Measurements from ENCODE around the gene TACR1.

The TACR1 gene

DNA sequence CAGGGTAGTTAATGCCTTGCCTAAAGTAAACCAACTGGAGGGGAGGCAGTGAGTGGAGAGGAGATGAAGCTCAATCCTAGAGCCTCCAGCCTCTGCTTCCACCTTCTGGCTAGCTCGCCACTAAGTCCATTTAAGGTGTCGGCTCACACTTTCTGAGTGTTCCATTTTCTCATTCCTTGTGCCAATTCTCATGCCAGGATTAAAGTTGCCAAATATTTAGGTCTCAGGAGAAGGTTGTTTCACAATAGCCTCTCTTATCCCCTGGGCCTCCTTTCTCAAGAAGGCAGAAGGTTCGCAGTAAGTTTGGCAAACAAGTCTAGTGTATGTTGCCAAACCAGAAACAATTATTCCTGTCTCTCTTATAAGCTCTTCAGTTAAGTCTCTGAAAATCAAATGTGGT is 57.2 kb downstream of the TACR1 start:
- DNase-seq: no peak

DNA sequence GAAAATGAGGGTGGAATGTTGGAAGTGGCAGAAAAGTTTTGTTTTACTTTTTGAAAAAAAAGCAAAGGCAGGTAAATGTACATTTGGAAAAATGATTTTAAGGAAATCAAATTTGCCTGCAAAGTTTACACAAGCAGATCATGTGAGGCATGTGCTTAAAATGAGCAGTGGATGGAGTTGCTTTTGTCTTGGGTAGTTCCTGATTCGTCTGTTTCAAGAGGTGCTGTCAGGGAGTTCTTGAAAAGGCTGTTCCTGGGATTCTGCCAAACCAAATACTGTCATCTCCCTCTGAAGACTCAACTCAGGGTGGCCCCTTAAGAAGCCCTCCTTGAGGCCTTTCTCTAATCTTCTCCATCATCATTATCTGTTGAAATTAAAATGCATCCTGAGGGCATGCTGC is 59.0 kb downstream of the TACR1 start:
- DNase-seq: no peak

DNA sequence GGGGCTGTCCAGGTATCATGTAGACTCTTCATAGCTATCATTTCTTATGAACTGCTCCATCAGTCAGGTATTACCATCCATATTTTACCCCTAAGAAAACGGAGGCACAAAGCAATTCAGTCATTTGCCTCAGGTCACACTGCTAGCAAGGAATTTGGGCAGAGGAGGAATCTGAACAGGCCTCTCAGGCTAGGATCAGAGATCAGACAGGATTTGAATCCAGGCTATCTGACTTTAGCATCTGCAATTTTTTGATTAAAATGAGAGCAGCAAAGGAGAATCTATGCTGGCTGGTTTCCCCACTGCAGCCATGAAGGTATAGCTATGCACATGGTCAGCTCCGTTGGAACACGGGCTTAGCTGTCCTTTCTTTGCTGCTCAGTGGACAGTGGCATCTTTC is 60.1 kb downstream of the TACR1 start:
- no peak for DNase-seq

DNA sequence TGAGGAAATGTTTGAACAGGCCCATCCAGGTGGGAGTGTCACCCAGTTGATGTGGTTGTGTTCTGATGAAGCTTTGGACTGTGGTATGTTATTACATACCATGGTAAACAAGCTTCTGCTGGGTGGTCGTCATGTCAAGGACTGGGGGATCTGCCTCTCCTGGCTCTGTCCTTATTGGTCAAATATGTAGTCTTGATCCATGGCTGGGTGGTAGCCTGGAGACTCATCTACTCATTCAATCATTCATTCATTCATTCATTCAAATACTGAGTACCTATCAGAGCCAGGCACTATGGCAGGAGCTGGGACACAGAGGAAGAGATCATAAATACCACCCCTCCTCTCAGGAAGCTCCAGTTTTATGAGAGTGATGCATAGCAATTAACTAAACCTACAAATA is 60.8 kb downstream of the TACR1 start:
- DNase-seq: no peak

DNA sequence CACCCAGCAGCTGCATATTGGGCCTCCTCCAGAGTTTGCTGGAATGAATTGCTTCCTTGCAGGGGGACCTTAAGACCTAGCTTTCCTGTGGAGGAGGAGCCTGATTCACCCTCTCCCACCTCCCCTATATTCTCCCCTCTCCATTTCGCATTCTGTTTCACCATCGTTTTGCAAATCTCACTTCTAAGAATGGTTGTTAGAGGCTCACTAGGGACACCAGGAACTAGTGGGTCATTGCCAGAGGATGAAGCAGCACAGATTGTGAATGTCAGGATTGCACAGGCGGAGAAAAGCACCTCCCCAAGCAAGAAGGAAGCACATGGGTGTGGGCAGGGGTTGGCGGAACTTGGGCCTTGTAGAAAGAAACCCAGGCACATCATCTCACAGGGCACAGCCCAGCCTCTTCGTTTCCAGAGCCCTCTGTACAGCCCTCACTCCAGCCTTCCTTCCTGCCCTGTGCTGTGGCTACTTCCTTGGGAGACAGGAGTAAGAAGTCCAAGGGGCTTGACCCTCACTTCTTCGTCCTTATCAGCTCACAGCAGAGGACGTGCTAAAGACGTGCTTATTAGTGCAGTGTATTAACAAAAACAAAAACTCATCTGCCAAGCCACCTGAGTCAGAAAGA is 63.4 kb downstream of the TACR1 start:
- DNase-seq: no peak

DNA sequence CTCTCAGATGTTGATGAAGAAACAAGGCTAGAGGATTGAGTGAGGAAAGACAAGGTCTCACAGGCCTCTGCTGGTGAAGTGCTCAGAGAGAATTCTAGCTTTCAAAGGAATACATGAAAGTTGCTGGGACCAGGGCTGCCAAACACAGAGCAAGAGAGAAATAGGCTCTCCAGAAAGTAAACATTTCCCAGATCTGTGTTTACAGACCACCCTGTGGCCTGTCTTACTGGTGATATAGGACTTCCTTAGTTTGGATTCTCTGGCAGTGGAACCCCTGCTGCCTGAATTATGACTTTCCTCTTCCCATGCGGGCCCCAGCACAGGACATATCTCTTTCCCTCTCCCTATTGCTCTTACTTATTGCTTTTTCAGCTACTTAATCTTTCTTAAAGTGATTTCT is 64.5 kb downstream of the TACR1 start:
- no peak for DNase-seq

DNA sequence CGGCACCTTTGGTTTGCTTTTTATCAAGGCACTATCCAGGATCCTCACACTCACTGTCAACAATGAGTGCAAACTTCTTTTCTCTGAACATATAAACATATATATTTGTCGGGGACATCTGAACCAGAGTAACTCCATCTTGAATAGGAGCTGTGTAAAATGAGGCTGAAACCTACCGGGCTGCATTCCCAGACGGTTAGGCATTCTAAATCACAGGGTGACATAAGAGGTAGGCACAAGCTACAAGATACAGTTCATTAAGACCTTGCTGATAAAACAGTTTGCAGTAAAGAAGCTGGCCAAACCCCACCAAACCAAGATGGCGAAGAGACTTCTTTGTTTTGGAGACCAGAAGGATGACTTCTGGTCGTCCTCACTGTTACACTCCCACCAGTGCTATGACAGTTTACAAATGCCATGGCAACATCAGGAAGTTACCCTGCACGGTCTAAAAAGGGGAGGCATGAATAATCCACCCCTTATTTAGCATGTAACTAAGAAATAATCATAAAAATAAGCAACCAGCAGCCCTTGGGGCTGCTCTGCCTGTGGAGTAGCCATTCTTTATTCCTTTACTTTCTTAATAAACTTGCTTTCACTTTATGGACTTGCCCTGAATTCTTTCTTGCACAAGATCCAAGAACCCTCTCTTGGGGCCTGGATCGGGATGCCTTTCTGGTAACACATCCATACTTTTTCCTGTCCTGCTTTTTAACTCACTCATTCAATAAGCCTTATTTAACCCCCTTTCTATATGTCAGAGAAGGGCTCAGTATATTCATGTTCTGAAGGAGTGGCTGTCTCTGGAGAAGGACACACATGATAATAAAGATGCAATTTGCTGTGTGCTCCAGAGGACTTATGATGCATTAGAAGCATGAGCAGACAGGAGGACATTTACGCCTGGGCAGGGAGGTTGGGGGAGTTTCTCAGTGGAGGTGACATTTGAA is 65.4 kb downstream of the TACR1 start:
- DNase-seq: no peak

DNA sequence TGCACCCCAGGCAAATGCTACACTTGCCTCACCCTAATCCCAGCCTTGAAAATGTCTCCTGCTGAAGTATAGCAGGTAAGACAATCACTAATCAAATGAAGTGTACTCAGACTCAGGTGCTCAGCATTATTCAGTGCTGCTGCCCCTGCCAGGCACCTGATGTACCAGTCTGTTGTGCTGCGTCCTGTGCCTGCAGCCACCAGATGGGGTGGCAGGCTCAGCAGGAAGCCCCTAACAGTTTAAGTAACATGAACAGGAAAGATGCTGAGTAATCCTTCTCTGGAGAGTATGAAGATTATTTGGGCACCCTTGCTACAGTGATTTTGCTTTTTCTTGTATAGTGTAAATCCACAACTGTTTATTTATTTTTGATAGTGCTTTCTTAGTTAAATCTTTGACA is 69.1 kb downstream of the TACR1 start:
- no peak for DNase-seq

DNA sequence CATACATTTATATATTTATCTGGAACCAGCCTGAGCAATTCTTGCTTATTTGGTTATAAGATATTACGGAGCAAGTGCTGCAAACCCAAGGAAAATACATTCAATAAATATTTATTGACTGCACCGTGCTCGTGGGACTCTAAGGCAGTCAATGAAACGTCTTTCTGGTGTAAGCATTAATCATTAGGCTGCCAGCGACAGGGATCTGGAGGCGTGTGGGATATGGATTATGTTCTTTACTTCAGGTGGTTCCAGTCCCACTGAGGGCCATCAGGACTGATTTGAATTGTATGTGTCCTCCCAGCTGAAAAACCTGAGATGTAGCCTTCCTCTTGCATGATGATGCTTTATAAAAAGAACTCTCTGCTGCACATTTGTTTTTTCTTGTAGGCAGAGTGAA is 75.4 kb downstream of the TACR1 start:
- DNase-seq: no peak

DNA sequence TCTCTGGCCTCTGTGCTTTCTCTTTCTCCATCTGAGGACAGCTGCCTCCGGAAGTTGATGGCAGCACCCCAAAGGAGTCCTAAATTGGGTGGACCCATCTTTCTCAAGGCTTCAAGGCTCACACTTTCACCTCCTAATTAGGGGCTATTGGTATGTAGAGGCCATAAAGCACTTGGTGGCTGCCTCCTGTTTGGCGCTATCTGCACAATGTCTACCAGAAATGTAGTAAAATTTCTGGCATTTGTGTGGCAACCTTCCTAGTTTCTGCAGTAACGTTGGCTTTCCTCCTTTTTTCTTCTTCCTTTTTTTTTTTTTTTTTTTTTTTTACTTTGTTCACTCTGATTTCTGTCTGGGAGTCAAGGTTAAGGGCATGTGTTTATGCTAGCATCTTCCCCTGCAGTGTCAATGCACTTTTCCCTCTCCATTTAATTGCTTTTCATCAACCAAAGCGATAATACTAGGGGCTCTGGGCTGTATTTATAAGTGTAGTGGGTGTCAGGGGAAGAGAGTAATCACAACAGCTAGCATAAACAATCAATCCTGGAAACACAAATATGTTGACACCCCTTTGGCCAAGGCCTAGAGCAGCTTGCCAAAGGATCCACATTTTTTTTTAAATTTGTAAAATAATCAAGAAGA is 86.0 kb downstream of the TACR1 start:
- DNase-seq: no peak

DNA sequence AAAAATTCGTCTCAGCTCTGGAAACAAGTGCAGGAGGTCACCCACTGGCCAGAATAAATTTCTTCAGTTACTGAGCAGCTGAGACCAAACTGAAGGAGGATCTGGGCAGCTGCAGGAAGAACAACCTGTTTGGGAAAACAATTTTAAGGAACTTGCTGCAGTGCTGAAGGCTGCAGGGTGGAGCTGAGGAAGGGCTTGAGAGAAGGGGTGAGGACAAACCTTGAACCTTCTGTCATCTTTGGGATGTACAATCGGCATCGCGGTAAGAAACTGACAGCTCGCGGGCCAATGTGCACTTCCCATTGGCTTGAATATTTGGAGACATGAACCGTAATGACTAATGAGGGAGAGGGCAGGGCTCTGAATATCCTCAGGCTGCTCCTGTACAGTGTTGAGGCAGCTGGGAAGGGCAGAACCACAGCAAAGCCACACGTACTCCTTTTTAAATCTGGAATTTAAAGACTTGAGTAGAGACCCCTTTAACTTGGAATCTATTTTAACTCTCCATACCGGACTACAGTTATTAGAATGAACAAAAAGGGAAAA is 90.3 kb downstream of the TACR1 start:
- no peak for DNase-seq

DNA sequence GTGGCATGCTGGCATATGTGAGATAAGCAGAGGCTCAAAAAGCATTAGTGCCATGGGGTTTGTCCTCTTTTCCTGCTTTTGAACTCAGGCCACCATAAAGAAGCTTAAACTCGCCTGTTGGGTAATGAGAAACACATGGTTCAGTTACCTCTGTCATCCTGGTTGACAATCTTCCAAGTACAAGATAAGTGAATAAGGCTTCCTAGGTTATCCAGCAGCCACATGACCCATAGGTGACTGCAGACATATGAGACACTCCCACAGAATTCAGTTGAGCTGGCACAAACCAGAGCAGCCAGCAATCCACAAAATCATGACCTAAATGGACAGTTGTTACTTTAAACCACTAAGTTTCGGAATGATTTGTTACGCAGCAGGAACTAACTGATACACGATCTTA is 97.3 kb downstream of the TACR1 start:
- DNase-seq: no peak

DNA sequence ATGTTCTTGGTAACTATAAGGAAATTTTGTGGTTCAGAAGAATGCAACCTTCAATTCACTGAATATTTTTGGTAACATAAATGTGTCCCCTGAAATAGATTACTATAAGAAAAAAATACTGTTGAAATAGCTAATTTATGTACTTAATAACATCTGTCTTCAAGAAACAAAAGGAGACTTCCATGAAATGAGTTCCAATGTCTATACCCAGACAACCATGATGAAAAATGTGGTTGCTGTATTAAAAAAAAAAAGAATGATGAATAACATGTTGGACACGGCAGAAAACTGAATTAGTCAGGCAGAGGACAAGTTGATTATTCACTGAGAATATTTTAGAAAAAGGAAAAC is 98.5 kb downstream of the TACR1 start:
- no peak for DNase-seq

DNA sequence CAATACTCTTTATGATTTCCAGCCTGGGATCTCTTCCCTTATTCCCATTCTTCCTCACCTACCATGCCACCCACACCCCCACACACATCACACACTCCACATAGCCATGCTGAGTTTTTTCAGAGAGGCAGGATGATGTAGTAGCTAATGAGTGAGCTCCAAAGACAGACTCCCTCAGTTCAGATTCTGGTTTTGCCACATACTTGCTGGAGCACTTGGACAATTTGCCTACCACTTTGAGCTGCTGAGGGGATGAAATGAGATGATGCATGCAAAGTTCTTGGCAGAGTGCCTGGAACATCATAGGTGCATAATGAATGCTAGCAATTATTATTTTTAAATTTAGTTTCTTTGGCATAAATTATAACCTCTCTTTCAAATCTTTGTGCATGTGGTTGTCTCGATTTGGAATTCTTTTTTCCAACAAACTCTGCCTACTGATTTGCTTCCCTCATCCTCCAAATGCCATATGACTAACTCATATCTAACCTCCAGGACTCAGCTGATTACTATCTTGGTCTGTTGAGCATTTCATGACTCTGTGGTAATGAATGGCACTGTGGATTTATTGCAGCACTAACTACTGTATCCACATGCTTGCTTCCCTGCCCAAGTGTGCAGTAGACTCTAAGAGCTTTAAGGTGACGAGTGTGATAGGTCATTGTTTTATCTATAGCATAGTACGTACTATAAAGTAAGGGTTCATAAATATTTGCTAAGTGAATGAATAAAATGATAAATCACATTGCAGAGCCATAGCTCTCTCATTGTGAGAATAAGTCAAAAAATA is 99.1 kb downstream of the TACR1 start:
- peak; percentile 49 for DNase-seq

DNA sequence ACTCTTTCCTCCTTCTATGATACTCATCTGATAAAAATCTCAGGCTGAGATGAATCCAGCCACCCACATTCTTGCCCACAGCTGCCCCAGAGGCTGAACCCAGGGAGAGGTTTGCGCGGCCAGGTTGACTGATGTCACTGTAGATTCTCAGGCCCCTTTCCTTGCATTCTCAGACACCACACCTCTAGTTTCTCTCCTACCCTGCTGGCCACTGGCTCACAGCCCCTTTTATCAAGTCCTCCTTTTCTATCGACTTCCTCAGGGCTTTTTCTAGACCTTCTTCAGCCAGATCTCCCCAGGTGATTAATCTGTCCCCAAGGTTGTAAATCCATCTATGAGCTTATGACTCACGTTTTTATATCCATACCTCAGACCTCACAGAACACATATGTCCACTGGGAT is 99.8 kb downstream of the TACR1 start:
- no peak for DNase-seq

DNA sequence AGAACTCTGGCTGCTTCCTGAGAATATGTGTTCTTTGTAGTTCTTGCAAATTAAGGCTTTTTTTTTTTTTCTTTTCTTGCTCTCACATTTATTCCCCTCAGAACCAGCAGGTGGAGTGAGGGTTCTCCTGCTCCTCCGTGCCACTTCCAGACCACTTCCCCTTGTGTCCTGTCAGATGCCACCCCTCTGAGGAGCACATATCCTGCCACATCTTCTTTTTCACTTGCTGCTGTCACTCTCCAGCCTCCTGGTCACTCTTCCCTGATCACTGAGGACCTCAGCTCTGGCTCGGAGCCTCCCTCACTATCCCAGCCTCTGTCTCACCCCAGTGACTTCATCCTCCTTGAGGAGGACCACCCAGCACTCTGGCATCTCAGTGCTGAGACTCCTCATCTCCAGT is 100.5 kb downstream of the TACR1 start:
- DNase-seq: no peak

DNA sequence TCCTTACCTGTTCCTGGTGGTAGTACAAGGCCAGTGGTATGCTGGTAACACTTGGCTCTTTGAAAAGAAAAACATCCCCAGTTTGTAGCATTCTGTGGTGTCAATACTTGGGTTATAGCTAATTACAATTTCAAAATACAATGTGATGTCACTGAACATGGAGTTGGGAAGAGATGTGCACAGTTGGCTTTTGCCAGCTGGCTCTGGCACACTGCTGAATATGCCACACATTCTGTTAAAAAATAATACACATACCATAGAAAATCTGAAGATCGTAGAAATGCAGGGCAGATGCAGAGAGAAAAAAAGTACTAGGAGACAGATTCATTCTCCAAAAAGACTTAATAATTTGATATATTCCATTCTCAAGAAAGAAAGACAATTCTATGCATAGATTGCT is 101.5 kb downstream of the TACR1 start:
- DNase-seq: no peak

DNA sequence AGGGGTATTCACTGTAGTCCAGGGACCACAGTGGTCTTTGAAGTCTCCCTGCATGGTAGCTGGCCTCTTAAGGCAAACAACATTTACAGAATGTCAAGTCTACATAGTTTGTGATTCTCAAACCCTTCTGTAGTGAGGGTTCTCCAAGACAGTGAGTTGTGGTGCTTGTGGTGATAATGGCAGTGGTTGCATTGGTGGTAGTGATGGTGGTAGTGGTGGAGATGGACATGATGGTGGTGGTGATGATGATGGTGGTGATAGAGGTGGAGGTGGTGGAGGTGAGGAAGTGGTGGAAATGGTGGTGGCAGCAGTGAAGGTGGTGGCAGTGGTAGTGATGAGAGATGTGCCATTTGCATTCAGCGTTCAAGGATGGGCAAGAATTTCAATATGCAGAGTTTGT is 104.9 kb downstream of the TACR1 start:
- no peak for DNase-seq

DNA sequence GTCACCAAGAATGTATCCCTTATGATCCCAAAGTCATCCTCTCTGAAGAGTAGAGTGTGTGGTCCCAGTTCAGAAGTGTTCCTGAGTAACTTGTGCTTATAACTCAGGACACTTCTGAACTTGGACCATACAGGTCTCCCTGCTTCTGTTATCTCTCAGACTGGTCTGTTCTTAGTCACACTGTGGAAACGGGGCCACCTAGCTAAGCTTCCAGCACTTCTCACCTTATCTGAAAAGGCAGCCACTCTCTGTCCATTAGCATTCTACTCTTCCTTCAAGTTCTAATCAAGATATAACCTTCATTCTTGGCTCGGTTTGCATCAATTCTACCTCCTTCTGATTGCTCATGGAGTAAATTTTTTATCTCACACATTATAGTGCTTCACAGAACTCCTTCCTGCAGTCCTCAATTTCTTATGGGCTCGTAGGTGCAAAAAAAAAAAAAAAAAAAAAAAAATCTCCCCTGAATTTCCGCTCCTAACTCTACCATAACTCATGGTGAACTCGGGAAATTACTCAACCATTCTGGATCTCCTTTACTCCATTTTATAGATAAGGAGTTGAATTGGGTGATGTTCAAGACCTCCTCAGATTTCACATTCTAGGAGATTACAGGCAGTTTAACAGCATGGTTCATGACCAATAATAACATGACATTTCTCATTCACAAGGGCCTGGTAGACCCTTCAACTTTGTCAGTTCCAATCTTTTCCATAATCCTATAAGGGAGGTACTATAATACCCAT is 108.4 kb downstream of the TACR1 start:
- DNase-seq: no peak

DNA sequence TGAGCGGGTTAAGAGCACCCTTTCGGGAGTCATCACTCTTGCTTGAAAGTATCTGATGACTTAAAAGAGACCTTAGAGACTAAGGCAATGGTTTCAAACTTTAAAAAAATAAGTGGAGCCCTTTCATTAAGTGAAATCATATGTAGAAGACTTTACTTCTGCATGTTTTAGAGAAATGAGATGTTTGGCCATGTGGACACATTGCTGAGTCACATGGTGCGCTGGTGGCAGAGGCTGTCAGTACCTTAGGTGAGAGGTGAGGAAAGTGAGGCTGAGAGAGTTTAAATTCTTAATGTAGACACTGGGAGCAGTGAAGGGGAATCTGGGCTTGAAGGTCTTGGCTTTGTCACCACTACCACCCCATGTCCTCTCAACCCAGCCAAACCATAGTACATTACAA is 109.8 kb downstream of the TACR1 start:
- no peak for DNase-seq

DNA sequence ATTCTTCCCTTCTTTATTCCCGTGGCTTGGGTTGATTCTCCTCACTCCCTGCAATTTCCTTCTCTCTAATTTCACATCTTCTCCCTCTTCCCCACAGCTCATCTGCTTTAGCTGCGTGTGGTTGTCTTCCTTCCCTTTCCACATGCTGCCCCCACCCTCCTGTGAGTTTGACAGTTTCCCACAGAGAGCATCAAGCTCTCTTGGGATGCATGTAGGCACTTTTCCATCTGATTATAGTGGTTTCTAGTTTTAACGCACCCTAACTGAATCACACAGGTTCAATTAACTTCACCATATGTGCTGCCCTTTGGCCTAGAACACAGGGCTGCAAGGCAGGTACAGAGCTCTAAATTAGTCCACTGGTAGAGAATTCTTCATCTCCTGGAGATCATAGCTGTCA is 110.5 kb downstream of the TACR1 start:
- no peak for DNase-seq

DNA sequence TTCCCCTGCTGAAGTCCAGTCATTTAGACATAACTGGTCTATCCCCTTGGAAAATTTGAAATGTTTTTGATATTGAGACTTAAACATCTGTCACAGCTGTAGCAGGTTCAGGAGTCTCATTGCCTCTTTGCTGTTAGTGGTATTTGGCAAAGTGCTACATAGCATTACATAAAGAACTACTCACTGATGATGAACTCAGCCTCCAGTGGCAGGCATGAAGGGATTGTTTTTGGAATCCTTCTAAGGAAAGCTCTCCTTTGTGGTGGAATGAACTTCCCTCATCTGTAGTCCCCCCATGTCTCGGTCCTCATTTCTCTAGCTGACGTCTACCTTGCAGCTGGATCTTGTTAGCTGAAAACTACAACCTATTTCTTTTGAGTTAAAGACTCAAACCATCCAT is 111.6 kb downstream of the TACR1 start:
- no peak for DNase-seq
